Activated CD4-positive, alpha-beta memory T cell treated with anti-CD3 and anti-CD28 coated beads, Interleukin-2, amount 10 ng/mL, durations not matched to agents 7 days and 5 days (primary cell): ENCODE measurements around the gene NDE1. TPM values are rescaled to one million over a fixed set of nuclear protein-coding genes. Genes with fewer than 3 reads are reported as not detected.
"Not testable (repeated sequence)": the region's sequence is repeated elsewhere in the genome, so short reads cannot be mapped to it uniquely, and the experiment has no call there.

Source experiments
- CTCF ChIA-PET: fragments of 350-600 bp; sonication (Branson Sonifier 250); formaldehyde crosslinking; loops from one replicate; lab custom pipeline; 2021; ENCODE audit warnings: antibody characterized with exemption, inconsistent platforms; lab: Charles Lee
- POLR2A ChIA-PET: fragments of 350-600 bp; sonication (Branson Sonifier 250); formaldehyde crosslinking; loops from one replicate; lab custom pipeline; 2021; ENCODE audit warnings: antibody characterized with exemption; lab: Charles Lee
- DNase-seq: peaks from one replicate; pipeline ENCODE4 v3.0.0-alpha.2; 2020
- H3K27ac Mint-ChIP-seq: one replicate; pipeline ENCODE4 v1.8.0; 2021; ENCODE audit warnings: mild to moderate bottlenecking, mixed read lengths
- H3K27me3 Mint-ChIP-seq: one replicate; pipeline ENCODE4 v1.8.0; 2021; ENCODE audit warnings: mixed read lengths
- H3K36me3 Mint-ChIP-seq: one replicate; pipeline ENCODE4 v1.8.0; 2021; ENCODE audit warnings: low read depth, mixed read lengths
- H3K4me1 Mint-ChIP-seq: one replicate; pipeline ENCODE4 v1.8.0; 2021; ENCODE audit warnings: mixed read lengths
- H3K4me3 Mint-ChIP-seq: one replicate; pipeline ENCODE4 v1.8.0; 2021; ENCODE audit warnings: mild to moderate bottlenecking, mixed read lengths
- H3K9me3 Mint-ChIP-seq: one replicate; pipeline ENCODE4 v1.8.0; 2021; ENCODE audit warnings: mixed read lengths
- total RNA-seq, 2 experiments: library from RNA; stranded (reverse); gene quantifications; one replicate each; pipeline ENCODE4 v1.2.3, GENCODE V29; 2021

Gene NDE1
- total RNA-seq, 2 experiments from 2014 or later = 115 to 133 TPM

DNA sequence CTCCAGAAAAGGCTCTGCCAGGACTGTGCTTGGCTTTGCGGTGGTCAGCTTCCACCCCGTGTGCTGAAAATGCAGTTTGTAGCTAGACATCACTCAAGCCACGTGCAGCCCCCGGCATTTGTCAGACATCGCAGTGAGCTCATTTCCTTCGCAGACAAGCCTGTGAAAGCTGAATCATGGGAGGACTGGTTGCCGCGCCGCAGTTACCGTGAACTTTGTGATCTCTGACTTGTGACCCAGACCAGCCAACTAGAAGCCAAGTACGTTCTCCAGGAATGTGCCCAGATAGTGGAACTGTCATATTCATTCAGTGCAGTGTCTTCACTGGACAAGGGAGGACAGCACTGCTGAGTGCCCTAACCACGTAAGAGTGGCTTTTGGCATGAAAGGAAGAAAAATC, 58.1 kb downstream of the NDE1 start:
- Mint-ChIP-seq H3K4me1 (peaks cover 11% of the 10 kb centered on the region), H3K27ac (no peak overlapping the region), H3K9me3 (no peaks in the 10 kb centered on the region), H3K4me3 (no peak overlapping the region), H3K27me3 (no peaks in the 10 kb centered on the region), H3K36me3 (peaks cover 45% of the 10 kb centered on the region)
- ChIA-PET POLR2A (no interaction called here), CTCF (no interaction called here)
- no peak for DNase-seq

- ChIA-PET CTCF (no interaction called here), POLR2A (no interaction called here)
- Mint-ChIP-seq H3K4me3 (no peak overlapping the region), H3K4me1 (peaks cover 3% of the 10 kb centered on the region), H3K27ac (no peak overlapping the region), H3K27me3 (no peaks in the 10 kb centered on the region), H3K9me3 (no peaks in the 10 kb centered on the region), H3K36me3 (peaks cover 41% of the 10 kb centered on the region)
- DNase-seq = no peak
Observed at GRCh38 chr16:15708997-15709396, 59.0 kb downstream of the NDE1 start.

- Mint-ChIP-seq H3K4me1 (no peaks in the 10 kb centered on the region), H3K9me3 (no peaks in the 10 kb centered on the region), H3K27me3 (no peaks in the 10 kb centered on the region), H3K4me3 (no peak overlapping the region), H3K27ac (no peak overlapping the region), H3K36me3 (peaks cover 32% of the 10 kb centered on the region)
- DNase-seq = no peak
- ChIA-PET POLR2A (no interaction called here), CTCF (no interaction called here)
Observed at GRCh38 chr16:15714393-15715172, 64.5 kb downstream of the NDE1 start.

DNA sequence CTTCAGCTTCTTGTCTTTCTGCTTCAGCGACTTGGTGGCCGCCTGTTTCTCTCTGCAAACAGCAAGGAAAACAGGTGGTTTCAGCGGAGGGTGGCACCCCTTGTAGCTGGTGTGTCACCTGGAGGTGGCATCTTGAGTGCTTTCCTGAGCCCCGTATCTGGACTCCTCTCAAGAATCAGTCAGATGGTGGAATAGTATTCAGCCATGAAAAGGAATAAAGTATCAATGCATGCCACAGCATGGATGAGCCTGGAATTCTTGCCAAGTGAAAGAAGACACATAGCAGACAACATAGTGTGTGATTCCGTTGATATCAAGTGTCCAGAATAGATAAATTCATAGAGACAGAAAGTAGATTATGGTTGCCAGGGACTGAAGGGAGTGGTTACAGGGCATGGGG, 65.2 kb downstream of the NDE1 start:
- H3K4me1 Mint-ChIP-seq = no peaks in the 10 kb centered on the region
- H3K27ac Mint-ChIP-seq = no peak overlapping the region
- no peaks in the 10 kb centered on the region for H3K27me3 Mint-ChIP-seq
- no peak for DNase-seq
- CTCF ChIA-PET = no interaction called here
- no peak overlapping the region for H3K4me3 Mint-ChIP-seq
- peaks cover 30% of the 10 kb centered on the region for H3K36me3 Mint-ChIP-seq
- POLR2A ChIA-PET = interaction anchor here (1.2 kb wide), 1 partner anchor 10 kb away, joined by 3 read pairs; no protein-coding TSS in a partner anchor
- no peaks in the 10 kb centered on the region for H3K9me3 Mint-ChIP-seq

GRCh38 chr16:15716694-15717447, 66.8 kb downstream of the NDE1 start:
- Mint-ChIP-seq H3K4me3 (no peak overlapping the region), H3K36me3 (peaks cover 30% of the 10 kb centered on the region), H3K4me1 (no peaks in the 10 kb centered on the region), H3K27me3 (no peaks in the 10 kb centered on the region), H3K27ac (no peak overlapping the region), H3K9me3 (no peaks in the 10 kb centered on the region)
- POLR2A ChIA-PET = no interaction called here
- DNase-seq = no peak
- CTCF ChIA-PET = interaction anchor here (1.0 kb wide), 1 partner anchor 158 kb away, joined by 3 read pairs; no protein-coding TSS in a partner anchor

GRCh38 chr16:15721018-15721417, 71.0 kb downstream of the NDE1 start:
- Mint-ChIP-seq H3K9me3 (no peaks in the 10 kb centered on the region), H3K27me3 (no peaks in the 10 kb centered on the region), H3K27ac (no peak overlapping the region), H3K4me3 (no peak overlapping the region), H3K36me3 (peaks cover 48% of the 10 kb centered on the region), H3K4me1 (no peaks in the 10 kb centered on the region)
- DNase-seq = no peak
- ChIA-PET POLR2A (no interaction called here), CTCF (no interaction called here)

- H3K36me3 Mint-ChIP-seq = peaks cover 46% of the 10 kb centered on the region
- POLR2A ChIA-PET = no interaction called here
- H3K4me3 Mint-ChIP-seq = no peak overlapping the region
- DNase-seq = no peak
- H3K27me3 Mint-ChIP-seq = no peaks in the 10 kb centered on the region
- H3K9me3 Mint-ChIP-seq = no peaks in the 10 kb centered on the region
- CTCF ChIA-PET = no interaction called here
- no peak overlapping the region for H3K27ac Mint-ChIP-seq
- H3K4me1 Mint-ChIP-seq = no peaks in the 10 kb centered on the region
Observed at GRCh38 chr16:15723808-15724207, 73.8 kb downstream of the NDE1 start.

DNA sequence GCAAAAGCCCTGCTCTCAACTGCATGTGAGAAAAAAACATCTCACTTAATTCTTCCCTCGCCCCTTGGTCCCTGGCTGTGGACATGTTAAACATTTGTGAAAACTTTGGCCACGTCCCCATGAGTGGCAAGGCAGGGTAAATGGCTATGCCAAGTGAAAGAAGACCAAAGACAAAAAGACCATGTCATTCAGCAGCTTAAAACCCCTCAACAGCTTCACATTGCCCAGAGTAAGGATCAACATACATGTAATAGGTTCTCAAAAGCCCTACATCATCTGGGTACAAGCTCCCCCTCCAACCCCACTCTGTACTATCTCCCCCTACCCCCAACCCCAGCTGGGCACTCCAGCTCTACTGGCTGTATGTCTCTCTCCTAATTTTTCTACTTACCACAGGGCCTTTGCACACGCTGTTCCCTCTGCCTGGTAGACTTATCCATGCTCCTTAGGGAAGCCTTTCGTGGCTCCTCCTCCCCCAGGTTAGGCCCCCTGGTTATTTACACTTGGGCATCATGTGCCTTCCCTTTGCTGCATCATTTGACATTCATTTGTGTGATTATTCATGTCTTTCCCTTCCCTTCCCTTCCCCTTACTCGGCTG, 75.7 kb downstream of the NDE1 start:
- Mint-ChIP-seq H3K4me1 (no peaks in the 10 kb centered on the region), H3K27ac (no peak overlapping the region), H3K9me3 (no peaks in the 10 kb centered on the region), H3K4me3 (no peak overlapping the region), H3K27me3 (no peaks in the 10 kb centered on the region), H3K36me3 (peaks cover 38% of the 10 kb centered on the region)
- no peak for DNase-seq
- CTCF ChIA-PET = interaction anchor here (0.6 kb wide), 1 partner anchor 33 kb away, joined by 3 read pairs; no protein-coding TSS in a partner anchor
- POLR2A ChIA-PET = no interaction called here

DNA sequence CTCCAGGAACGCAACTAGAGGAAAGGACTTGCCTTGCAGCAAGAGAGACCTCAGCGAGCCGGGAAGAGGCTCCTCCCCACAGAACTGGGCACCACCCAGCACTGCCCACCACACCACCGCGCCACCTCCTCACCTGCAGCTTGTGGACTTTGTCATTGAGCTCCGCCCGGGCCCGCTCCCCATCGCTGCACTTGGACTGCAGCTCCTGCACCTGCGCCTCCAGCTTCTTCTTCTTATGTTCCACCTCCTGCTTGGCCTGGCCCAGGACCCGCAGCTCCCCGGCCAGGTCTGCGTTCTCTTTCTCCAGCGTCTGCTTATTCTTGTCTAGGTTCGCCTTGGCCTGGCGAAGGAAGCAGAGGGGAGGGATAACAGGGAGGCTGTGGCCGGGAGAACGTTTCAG, 76.7 kb downstream of the NDE1 start:
- CTCF ChIA-PET = no interaction called here
- no peak for DNase-seq
- no peak overlapping the region for H3K4me3 Mint-ChIP-seq
- no peaks in the 10 kb centered on the region for H3K4me1 Mint-ChIP-seq
- H3K36me3 Mint-ChIP-seq = peaks cover 32% of the 10 kb centered on the region
- no peak overlapping the region for H3K27ac Mint-ChIP-seq
- no peaks in the 10 kb centered on the region for H3K9me3 Mint-ChIP-seq
- no peaks in the 10 kb centered on the region for H3K27me3 Mint-ChIP-seq
- POLR2A ChIA-PET = no interaction called here

- H3K27ac Mint-ChIP-seq = not testable (repeated sequence)
Observed at GRCh38 chr16:15727697-15728096, 77.7 kb downstream of the NDE1 start.

GRCh38 chr16:15729152-15729551, 79.1 kb downstream of the NDE1 start:
- ChIA-PET CTCF (no interaction called here), POLR2A (no interaction called here)
- Mint-ChIP-seq H3K4me3 (no peak overlapping the region), H3K36me3 (peaks cover 23% of the 10 kb centered on the region), H3K27me3 (no peaks in the 10 kb centered on the region), H3K9me3 (no peaks in the 10 kb centered on the region), H3K27ac (no peak overlapping the region), H3K4me1 (no peaks in the 10 kb centered on the region)
- DNase-seq = no peak

More at GRCh38 chr16:15727697-15728096, 77.7 kb downstream of the NDE1 start:
- POLR2A ChIA-PET, DNase-seq, H3K4me3 Mint-ChIP-seq, H3K4me1 Mint-ChIP-seq, H3K27me3 Mint-ChIP-seq, H3K9me3 Mint-ChIP-seq: not testable (repeated sequence)
- H3K36me3 Mint-ChIP-seq = peaks cover 29% of the 10 kb centered on the region
- CTCF ChIA-PET = interaction anchor here (0.6 kb wide), 1 partner anchor 1135 kb away, joined by 5 read pairs; no protein-coding TSS in a partner anchor

DNA sequence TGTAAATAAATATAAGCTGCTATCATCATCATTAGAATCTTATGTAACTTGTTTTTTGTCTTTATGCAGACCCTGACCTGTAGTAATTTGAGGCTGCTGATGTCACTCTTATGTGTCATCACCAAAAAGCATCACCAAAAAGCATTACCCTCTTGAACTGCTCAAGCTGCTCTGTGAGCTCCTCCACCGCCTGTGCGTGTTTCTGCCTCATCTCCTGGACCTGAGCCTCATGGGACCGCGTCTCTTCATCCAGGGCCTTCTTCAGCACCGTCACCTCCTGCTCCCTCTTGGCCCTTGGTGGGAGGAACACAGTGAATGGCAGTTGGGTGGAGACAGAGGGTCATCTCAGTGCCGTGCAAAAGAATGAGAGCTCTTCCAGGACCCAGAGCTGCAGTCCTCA, 82.4 kb downstream of the NDE1 start:
- POLR2A ChIA-PET = interaction anchor here (1.3 kb wide), 1 partner anchor 12 kb away, joined by 3 read pairs; no protein-coding TSS in a partner anchor
- Mint-ChIP-seq H3K4me1 (peaks cover 2% of the 10 kb centered on the region), H3K36me3 (peaks cover 3% of the 10 kb centered on the region), H3K4me3 (no peak overlapping the region), H3K27me3 (no peaks in the 10 kb centered on the region), H3K27ac (no peak overlapping the region), H3K9me3 (no peaks in the 10 kb centered on the region)
- CTCF ChIA-PET = no interaction called here
- DNase-seq = no peak

- H3K27ac Mint-ChIP-seq = no peak overlapping the region
Observed at GRCh38 chr16:15735610-15736009, 85.6 kb downstream of the NDE1 start.

More at GRCh38 chr16:15735610-15736009, 85.6 kb downstream of the NDE1 start:
- H3K9me3 Mint-ChIP-seq = no peaks in the 10 kb centered on the region
- no peaks in the 10 kb centered on the region for H3K36me3 Mint-ChIP-seq
- DNase-seq = no peak
- ChIA-PET CTCF (no interaction called here), POLR2A (no interaction called here)
- H3K4me3 Mint-ChIP-seq = no peak overlapping the region
- H3K4me1 Mint-ChIP-seq = peaks cover 2% of the 10 kb centered on the region
- H3K27me3 Mint-ChIP-seq = no peaks in the 10 kb centered on the region
